Measurements from ENCODE around the gene CDK15. TPM values are rescaled to one million over a fixed set of nuclear protein-coding genes. Genes with fewer than 3 reads are reported as not detected.

Gene CDK15
- total RNA-seq, 1 experiment from 2014 or later, result not detected

DNA sequence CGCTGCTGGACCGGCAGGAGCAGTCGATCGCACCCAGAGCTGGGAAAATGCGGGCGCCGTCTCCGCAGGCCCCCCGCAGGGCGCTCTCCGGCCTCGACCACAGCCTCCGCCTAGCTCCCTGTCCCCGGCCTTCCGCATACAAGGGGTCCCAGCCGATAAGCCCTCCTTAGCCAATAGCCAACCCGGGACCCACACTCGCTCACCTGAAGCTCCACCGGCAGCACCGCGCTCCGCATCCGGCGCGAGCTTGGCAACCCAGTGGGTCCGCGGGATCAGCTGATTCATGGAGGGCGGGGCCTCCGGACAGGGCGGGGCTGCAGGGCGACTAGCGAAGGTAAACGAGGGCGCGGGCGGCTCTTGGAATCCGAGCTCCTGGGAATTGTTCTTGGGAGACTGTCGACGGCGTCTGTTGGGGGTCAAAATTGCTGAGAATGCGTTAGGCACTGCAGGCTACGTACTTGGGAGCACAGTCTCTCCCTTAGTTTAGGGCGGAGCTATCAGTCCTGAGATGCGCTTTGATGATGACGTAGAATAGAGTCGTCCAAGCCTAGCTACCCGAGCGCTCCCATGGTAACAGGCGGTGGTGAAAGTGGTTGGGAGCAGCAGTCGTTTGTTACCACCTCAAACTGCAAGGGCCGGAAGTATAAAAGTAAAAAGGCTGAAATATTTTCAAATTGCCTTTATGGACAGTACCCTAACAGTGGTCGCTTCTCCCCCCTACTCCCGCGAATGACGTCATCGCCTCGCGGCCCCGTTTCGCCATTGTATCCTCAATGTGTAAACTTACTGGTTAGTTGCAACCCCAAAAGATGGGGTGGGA, 25.5 kb upstream of the CDK15 start, which contains the start of gene ALS2 (continued):
- TF ChIP-seq, protein P1, sequence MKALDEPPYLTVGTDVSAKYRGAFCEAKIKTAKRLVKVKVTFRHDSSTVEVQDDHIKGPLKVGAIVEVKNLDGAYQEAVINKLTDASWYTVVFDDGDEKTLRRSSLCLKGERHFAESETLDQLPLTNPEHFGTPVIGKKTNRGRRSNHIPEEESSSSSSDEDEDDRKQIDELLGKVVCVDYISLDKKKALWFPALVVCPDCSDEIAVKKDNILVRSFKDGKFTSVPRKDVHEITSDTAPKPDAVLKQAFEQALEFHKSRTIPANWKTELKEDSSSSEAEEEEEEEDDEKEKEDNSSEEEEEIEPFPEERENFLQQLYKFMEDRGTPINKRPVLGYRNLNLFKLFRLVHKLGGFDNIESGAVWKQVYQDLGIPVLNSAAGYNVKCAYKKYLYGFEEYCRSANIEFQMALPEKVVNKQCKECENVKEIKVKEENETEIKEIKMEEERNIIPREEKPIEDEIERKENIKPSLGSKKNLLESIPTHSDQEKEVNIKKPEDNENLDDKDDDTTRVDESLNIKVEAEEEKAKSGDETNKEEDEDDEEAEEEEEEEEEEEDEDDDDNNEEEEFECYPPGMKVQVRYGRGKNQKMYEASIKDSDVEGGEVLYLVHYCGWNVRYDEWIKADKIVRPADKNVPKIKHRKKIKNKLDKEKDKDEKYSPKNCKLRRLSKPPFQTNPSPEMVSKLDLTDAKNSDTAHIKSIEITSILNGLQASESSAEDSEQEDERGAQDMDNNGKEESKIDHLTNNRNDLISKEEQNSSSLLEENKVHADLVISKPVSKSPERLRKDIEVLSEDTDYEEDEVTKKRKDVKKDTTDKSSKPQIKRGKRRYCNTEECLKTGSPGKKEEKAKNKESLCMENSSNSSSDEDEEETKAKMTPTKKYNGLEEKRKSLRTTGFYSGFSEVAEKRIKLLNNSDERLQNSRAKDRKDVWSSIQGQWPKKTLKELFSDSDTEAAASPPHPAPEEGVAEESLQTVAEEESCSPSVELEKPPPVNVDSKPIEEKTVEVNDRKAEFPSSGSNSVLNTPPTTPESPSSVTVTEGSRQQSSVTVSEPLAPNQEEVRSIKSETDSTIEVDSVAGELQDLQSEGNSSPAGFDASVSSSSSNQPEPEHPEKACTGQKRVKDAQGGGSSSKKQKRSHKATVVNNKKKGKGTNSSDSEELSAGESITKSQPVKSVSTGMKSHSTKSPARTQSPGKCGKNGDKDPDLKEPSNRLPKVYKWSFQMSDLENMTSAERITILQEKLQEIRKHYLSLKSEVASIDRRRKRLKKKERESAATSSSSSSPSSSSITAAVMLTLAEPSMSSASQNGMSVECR (CRISPR knock-in tag; IDR thresholded peaks at IDR 0.05; ENCODE audit: borderline replicate concordance), result peak; percentile 75; the same call in 1 of the 2 replicates
- peak; percentile 14; the same call in 1 of the 2 replicates for TF ChIP-seq TEAD1 (CRISPR knock-in tag; IDR thresholded peaks at IDR 0.05)
- TF ChIP-seq, protein P2, sequence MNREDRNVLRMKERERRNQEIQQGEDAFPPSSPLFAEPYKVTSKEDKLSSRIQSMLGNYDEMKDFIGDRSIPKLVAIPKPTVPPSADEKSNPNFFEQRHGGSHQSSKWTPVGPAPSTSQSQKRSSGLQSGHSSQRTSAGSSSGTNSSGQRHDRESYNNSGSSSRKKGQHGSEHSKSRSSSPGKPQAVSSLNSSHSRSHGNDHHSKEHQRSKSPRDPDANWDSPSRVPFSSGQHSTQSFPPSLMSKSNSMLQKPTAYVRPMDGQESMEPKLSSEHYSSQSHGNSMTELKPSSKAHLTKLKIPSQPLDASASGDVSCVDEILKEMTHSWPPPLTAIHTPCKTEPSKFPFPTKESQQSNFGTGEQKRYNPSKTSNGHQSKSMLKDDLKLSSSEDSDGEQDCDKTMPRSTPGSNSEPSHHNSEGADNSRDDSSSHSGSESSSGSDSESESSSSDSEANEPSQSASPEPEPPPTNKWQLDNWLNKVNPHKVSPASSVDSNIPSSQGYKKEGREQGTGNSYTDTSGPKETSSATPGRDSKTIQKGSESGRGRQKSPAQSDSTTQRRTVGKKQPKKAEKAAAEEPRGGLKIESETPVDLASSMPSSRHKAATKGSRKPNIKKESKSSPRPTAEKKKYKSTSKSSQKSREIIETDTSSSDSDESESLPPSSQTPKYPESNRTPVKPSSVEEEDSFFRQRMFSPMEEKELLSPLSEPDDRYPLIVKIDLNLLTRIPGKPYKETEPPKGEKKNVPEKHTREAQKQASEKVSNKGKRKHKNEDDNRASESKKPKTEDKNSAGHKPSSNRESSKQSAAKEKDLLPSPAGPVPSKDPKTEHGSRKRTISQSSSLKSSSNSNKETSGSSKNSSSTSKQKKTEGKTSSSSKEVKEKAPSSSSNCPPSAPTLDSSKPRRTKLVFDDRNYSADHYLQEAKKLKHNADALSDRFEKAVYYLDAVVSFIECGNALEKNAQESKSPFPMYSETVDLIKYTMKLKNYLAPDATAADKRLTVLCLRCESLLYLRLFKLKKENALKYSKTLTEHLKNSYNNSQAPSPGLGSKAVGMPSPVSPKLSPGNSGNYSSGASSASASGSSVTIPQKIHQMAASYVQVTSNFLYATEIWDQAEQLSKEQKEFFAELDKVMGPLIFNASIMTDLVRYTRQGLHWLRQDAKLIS (CRISPR knock-in tag; IDR thresholded peaks at IDR 0.05; ENCODE audit: borderline replicate concordance), result no peak
- TF ChIP-seq GTF2I (CRISPR knock-in tag; conservative IDR thresholded peaks at IDR 0.05), result no peak
- TF ChIP-seq, protein P3, sequence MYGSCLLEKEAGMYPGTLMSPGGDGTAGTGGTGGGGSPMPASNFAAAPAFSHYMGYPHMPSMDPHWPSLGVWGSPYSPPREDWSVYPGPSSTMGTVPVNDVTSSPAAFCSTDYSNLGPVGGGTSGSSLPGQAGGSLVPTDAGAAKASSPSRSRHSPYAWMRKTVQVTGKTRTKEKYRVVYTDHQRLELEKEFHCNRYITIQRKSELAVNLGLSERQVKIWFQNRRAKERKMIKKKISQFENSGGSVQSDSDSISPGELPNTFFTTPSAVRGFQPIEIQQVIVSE (CRISPR knock-in tag; IDR thresholded peaks at IDR 0.05; ENCODE audit: borderline replicate concordance), result no peak
- no peak for TF ChIP-seq OVOL2 (CRISPR knock-in tag; IDR thresholded peaks at IDR 0.05; ENCODE audit: borderline replicate concordance)
- TF ChIP-seq ESRRA (CRISPR knock-in tag; IDR thresholded peaks at IDR 0.05; ENCODE audit: borderline replicate concordance), result no peak
- no peak for TF ChIP-seq ZNF317 (CRISPR knock-in tag; IDR thresholded peaks at IDR 0.05; ENCODE audit: borderline replicate concordance, low read depth)
- TF ChIP-seq ELF4 (CRISPR knock-in tag; IDR thresholded peaks at IDR 0.05; ENCODE audit: low read depth), result no peak
- TF ChIP-seq ZBTB21 (CRISPR knock-in tag; IDR thresholded peaks at IDR 0.05; ENCODE audit: borderline replicate concordance), result peak; percentile 77; the same call in 1 of the 2 replicates
- TF ChIP-seq, protein P4, sequence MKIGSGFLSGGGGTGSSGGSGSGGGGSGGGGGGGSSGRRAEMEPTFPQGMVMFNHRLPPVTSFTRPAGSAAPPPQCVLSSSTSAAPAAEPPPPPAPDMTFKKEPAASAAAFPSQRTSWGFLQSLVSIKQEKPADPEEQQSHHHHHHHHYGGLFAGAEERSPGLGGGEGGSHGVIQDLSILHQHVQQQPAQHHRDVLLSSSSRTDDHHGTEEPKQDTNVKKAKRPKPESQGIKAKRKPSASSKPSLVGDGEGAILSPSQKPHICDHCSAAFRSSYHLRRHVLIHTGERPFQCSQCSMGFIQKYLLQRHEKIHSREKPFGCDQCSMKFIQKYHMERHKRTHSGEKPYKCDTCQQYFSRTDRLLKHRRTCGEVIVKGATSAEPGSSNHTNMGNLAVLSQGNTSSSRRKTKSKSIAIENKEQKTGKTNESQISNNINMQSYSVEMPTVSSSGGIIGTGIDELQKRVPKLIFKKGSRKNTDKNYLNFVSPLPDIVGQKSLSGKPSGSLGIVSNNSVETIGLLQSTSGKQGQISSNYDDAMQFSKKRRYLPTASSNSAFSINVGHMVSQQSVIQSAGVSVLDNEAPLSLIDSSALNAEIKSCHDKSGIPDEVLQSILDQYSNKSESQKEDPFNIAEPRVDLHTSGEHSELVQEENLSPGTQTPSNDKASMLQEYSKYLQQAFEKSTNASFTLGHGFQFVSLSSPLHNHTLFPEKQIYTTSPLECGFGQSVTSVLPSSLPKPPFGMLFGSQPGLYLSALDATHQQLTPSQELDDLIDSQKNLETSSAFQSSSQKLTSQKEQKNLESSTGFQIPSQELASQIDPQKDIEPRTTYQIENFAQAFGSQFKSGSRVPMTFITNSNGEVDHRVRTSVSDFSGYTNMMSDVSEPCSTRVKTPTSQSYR (CRISPR knock-in tag; IDR thresholded peaks at IDR 0.05), result no peak
- TF ChIP-seq FOXP1 (CRISPR knock-in tag; IDR thresholded peaks at IDR 0.05; ENCODE audit: borderline replicate concordance), result peak; percentile 84; the same call in 1 of the 2 replicates
- TF ChIP-seq JUN (CRISPR knock-in tag; IDR thresholded peaks at IDR 0.05), result no peak
- TF ChIP-seq, protein P5, sequence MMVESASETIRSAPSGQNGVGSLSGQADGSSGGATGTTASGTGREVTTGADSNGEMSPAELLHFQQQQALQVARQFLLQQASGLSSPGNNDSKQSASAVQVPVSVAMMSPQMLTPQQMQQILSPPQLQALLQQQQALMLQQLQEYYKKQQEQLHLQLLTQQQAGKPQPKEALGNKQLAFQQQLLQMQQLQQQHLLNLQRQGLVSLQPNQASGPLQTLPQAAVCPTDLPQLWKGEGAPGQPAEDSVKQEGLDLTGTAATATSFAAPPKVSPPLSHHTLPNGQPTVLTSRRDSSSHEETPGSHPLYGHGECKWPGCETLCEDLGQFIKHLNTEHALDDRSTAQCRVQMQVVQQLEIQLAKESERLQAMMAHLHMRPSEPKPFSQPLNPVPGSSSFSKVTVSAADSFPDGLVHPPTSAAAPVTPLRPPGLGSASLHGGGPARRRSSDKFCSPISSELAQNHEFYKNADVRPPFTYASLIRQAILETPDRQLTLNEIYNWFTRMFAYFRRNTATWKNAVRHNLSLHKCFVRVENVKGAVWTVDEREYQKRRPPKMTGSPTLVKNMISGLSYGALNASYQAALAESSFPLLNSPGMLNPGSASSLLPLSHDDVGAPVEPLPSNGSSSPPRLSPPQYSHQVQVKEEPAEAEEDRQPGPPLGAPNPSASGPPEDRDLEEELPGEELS (CRISPR knock-in tag; IDR thresholded peaks at IDR 0.05), result no peak
- TF ChIP-seq CBFB (CRISPR knock-in tag; IDR thresholded peaks at IDR 0.05; ENCODE audit: low read depth), result peak; percentile 79; the same call in 1 of the 2 replicates
- TF ChIP-seq, protein P6, sequence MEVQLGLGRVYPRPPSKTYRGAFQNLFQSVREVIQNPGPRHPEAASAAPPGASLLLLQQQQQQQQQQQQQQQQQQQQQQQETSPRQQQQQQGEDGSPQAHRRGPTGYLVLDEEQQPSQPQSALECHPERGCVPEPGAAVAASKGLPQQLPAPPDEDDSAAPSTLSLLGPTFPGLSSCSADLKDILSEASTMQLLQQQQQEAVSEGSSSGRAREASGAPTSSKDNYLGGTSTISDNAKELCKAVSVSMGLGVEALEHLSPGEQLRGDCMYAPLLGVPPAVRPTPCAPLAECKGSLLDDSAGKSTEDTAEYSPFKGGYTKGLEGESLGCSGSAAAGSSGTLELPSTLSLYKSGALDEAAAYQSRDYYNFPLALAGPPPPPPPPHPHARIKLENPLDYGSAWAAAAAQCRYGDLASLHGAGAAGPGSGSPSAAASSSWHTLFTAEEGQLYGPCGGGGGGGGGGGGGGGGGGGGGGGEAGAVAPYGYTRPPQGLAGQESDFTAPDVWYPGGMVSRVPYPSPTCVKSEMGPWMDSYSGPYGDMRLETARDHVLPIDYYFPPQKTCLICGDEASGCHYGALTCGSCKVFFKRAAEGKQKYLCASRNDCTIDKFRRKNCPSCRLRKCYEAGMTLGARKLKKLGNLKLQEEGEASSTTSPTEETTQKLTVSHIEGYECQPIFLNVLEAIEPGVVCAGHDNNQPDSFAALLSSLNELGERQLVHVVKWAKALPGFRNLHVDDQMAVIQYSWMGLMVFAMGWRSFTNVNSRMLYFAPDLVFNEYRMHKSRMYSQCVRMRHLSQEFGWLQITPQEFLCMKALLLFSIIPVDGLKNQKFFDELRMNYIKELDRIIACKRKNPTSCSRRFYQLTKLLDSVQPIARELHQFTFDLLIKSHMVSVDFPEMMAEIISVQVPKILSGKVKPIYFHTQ (CRISPR knock-in tag; IDR thresholded peaks at IDR 0.05), result no peak
- no peak for TF ChIP-seq TCF7 (CRISPR knock-in tag; IDR thresholded peaks at IDR 0.05; ENCODE audit: low read depth)
- TF ChIP-seq, protein P7, sequence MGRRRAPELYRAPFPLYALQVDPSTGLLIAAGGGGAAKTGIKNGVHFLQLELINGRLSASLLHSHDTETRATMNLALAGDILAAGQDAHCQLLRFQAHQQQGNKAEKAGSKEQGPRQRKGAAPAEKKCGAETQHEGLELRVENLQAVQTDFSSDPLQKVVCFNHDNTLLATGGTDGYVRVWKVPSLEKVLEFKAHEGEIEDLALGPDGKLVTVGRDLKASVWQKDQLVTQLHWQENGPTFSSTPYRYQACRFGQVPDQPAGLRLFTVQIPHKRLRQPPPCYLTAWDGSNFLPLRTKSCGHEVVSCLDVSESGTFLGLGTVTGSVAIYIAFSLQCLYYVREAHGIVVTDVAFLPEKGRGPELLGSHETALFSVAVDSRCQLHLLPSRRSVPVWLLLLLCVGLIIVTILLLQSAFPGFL (CRISPR knock-in tag; IDR thresholded peaks at IDR 0.05; ENCODE audit: borderline replicate concordance), result no peak
- TF ChIP-seq NR1H2 (CRISPR knock-in tag; IDR thresholded peaks at IDR 0.05), result no peak

All from WTC11 (cell line).